ENCODE measurements around the gene AOPEP.

DNA sequence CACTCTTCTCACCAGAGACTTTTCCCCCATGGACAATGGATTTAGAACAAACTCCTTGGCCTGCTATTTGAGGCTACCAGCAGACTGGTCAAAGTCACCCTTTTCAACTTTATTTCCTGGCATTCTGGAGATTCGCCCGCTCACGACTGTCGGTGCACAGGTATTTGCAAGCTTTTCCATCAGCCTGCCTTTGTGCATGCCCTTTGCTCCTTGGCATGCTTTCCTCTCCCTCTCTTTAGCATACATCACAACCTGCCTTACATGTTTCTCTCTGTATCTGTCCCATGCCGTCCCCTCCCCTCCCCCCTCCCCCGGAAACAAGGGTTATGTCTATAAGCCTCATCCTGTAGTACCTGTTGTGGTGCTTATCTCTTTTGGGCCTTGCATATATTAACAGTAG lies 257.1 kb downstream of the AOPEP start:
- TF ChIP-seq POLR2AphosphoS5 (IDR thresholded peaks at IDR 0.05; ENCODE audit: control insufficient read depth, insufficient read depth, low read depth, low read length) (no peak), RFX5 (IDR thresholded peaks at IDR 0.05; ENCODE audit: low read depth, low read length) (no peak), BMI1 (IDR thresholded peaks at IDR 0.05; ENCODE audit: low read length) (no peak), SREBF2 (CRISPR knock-in tag; IDR thresholded peaks at IDR 0.05) (no peak)
- TF ChIP-seq, protein P1, sequence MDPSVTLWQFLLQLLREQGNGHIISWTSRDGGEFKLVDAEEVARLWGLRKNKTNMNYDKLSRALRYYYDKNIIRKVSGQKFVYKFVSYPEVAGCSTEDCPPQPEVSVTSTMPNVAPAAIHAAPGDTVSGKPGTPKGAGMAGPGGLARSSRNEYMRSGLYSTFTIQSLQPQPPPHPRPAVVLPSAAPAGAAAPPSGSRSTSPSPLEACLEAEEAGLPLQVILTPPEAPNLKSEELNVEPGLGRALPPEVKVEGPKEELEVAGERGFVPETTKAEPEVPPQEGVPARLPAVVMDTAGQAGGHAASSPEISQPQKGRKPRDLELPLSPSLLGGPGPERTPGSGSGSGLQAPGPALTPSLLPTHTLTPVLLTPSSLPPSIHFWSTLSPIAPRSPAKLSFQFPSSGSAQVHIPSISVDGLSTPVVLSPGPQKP (CRISPR knock-in tag; IDR thresholded peaks at IDR 0.05), result no peak
- TF ChIP-seq, protein P2, sequence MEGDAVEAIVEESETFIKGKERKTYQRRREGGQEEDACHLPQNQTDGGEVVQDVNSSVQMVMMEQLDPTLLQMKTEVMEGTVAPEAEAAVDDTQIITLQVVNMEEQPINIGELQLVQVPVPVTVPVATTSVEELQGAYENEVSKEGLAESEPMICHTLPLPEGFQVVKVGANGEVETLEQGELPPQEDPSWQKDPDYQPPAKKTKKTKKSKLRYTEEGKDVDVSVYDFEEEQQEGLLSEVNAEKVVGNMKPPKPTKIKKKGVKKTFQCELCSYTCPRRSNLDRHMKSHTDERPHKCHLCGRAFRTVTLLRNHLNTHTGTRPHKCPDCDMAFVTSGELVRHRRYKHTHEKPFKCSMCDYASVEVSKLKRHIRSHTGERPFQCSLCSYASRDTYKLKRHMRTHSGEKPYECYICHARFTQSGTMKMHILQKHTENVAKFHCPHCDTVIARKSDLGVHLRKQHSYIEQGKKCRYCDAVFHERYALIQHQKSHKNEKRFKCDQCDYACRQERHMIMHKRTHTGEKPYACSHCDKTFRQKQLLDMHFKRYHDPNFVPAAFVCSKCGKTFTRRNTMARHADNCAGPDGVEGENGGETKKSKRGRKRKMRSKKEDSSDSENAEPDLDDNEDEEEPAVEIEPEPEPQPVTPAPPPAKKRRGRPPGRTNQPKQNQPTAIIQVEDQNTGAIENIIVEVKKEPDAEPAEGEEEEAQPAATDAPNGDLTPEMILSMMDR (IDR thresholded peaks at IDR 0.05 in 2 of 3, conservative IDR thresholded peaks at IDR 0.05 in 1 of 3; ENCODE audit: insufficient read depth in 2 of 3, low read depth in 1 of 3, low read length in 3 of 3), result no peak

All from K562 (cell line).